ENCODE results near the gene ITGB4. TPM values are rescaled to one million over a fixed set of nuclear protein-coding genes. Genes with fewer than 3 reads are reported as not detected.
A peak's percentile ranks its signal among the peaks of the same experiment; 100 is the strongest.

Gene ITGB4
- total and polyA plus RNA-seq, 2 of the 13 experiments (the other 11 are each of a cell fraction or from before 2014, with no cell fraction given): 6.9 to 14.5 TPM

DNA sequence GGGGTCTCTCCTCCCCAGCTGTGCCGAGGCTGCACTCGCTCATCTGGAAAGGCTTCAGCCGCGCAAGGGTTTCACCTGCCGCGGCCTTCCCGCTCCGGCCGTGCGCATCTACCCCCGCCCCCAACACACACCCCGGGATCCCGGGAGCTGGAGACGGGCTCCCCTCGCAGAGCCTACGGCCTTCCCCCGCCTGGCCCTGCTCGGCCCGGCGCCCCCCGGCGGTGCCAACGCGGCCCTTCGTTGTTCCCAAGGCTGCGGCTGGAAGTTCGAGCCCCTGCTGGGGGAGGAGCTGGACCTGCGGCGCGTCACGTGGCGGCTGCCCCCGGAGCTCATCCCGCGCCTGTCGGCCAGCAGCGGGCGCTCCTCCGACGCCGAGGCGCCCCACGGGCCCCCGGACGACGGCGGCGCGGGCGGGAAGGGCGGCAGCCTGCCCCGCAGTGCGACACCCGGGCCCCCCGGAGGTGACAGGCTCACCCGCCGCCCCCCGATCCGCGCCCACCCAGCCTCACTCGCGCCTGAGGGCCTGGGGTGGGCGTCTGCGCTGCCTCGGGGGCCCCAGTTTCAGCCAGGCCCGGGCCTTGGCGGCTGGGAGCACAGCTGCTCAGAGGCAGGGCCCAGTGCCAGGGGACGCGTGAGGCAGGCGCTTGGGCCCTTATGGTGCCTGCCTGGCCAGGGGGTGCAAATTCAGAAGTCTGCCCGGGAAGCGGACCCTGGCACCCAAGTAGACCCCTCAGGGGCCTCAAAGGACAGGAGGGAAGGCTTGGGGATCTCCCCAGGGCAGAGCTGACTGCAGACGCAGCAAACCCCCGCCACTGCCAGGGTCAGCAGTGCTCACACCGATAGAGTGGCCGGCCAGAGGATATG is 32.5 kb downstream of the ITGB4 start (continued):
- TF ChIP-seq, protein P1, sequence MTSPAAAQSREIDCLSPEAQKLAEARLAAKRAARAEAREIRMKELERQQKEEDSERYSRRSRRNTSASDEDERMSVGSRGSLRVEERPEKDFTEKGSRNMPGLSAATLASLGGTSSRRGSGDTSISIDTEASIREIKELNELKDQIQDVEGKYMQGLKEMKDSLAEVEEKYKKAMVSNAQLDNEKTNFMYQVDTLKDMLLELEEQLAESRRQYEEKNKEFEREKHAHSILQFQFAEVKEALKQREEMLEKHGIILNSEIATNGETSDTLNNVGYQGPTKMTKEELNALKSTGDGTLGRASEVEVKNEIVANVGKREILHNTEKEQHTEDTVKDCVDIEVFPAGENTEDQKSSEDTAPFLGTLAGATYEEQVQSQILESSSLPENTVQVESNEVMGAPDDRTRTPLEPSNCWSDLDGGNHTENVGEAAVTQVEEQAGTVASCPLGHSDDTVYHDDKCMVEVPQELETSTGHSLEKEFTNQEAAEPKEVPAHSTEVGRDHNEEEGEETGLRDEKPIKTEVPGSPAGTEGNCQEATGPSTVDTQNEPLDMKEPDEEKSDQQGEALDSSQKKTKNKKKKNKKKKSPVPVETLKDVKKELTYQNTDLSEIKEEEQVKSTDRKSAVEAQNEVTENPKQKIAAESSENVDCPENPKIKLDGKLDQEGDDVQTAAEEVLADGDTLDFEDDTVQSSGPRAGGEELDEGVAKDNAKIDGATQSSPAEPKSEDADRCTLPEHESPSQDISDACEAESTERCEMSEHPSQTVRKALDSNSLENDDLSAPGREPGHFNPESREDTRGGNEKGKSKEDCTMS (CRISPR knock-in tag; conservative IDR thresholded peaks at IDR 0.05): no peak
- TF ChIP-seq ZZZ3 (CRISPR knock-in tag; IDR thresholded peaks at IDR 0.05; ENCODE audit: borderline replicate concordance): peak; percentile 40; the same call in 1 of the 2 replicates
- TF ChIP-seq ZBTB20 (CRISPR knock-in tag; IDR thresholded peaks at IDR 0.05; ENCODE audit: borderline replicate concordance, low read depth): no peak
- TF ChIP-seq, protein P2, sequence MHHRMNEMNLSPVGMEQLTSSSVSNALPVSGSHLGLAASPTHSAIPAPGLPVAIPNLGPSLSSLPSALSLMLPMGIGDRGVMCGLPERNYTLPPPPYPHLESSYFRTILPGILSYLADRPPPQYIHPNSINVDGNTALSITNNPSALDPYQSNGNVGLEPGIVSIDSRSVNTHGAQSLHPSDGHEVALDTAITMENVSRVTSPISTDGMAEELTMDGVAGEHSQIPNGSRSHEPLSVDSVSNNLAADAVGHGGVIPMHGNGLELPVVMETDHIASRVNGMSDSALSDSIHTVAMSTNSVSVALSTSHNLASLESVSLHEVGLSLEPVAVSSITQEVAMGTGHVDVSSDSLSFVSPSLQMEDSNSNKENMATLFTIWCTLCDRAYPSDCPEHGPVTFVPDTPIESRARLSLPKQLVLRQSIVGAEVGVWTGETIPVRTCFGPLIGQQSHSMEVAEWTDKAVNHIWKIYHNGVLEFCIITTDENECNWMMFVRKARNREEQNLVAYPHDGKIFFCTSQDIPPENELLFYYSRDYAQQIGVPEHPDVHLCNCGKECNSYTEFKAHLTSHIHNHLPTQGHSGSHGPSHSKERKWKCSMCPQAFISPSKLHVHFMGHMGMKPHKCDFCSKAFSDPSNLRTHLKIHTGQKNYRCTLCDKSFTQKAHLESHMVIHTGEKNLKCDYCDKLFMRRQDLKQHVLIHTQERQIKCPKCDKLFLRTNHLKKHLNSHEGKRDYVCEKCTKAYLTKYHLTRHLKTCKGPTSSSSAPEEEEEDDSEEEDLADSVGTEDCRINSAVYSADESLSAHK (CRISPR knock-in tag; IDR thresholded peaks at IDR 0.05; ENCODE audit: borderline replicate concordance): no peak
- TF ChIP-seq CREB1 (IDR thresholded peaks at IDR 0.05): no peak
- no peak for TF ChIP-seq CREB1 (CRISPR knock-in tag; IDR thresholded peaks at IDR 0.05)
- TF ChIP-seq SAP130 (CRISPR knock-in tag; IDR thresholded peaks at IDR 0.05; ENCODE audit: low read depth): peak; percentile 58
- TF ChIP-seq ZNF30 (CRISPR knock-in tag; IDR thresholded peaks at IDR 0.05): no peak
- peak; percentile 53; the same call in 1 of the 2 replicates for TF ChIP-seq RARA (CRISPR knock-in tag; IDR thresholded peaks at IDR 0.05)
- no peak; the same call in 1 of the 2 replicates for TF ChIP-seq JUND (CRISPR knock-in tag; IDR thresholded peaks at IDR 0.05)
- TF ChIP-seq ZNF501 (CRISPR knock-in tag; IDR thresholded peaks at IDR 0.05): peak; percentile 27; the same call in 1 of the 2 replicates
- TF ChIP-seq HNRNPLL (IDR thresholded peaks at IDR 0.05; ENCODE audit: low read depth, low read length, poor library complexity, severe bottlenecking): peak; percentile 36
- TF ChIP-seq ZNF333 (CRISPR knock-in tag; IDR thresholded peaks at IDR 0.05; ENCODE audit: borderline replicate concordance): peak; percentile 67; the same call in 1 of the 2 replicates
- peak; percentile 51 for TF ChIP-seq DMAP1 (CRISPR knock-in tag; IDR thresholded peaks at IDR 0.05)
- TF ChIP-seq, protein P3, sequence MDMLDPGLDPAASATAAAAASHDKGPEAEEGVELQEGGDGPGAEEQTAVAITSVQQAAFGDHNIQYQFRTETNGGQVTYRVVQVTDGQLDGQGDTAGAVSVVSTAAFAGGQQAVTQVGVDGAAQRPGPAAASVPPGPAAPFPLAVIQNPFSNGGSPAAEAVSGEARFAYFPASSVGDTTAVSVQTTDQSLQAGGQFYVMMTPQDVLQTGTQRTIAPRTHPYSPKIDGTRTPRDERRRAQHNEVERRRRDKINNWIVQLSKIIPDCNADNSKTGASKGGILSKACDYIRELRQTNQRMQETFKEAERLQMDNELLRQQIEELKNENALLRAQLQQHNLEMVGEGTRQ (IDR thresholded peaks at IDR 0.05; ENCODE audit: low read depth, low read length): peak; percentile 89
- TF ChIP-seq, protein P3 (CRISPR knock-in tag; IDR thresholded peaks at IDR 0.05; ENCODE audit: borderline replicate concordance): peak; percentile 84; the same call in 1 of the 2 replicates
- TF ChIP-seq, protein P4, sequence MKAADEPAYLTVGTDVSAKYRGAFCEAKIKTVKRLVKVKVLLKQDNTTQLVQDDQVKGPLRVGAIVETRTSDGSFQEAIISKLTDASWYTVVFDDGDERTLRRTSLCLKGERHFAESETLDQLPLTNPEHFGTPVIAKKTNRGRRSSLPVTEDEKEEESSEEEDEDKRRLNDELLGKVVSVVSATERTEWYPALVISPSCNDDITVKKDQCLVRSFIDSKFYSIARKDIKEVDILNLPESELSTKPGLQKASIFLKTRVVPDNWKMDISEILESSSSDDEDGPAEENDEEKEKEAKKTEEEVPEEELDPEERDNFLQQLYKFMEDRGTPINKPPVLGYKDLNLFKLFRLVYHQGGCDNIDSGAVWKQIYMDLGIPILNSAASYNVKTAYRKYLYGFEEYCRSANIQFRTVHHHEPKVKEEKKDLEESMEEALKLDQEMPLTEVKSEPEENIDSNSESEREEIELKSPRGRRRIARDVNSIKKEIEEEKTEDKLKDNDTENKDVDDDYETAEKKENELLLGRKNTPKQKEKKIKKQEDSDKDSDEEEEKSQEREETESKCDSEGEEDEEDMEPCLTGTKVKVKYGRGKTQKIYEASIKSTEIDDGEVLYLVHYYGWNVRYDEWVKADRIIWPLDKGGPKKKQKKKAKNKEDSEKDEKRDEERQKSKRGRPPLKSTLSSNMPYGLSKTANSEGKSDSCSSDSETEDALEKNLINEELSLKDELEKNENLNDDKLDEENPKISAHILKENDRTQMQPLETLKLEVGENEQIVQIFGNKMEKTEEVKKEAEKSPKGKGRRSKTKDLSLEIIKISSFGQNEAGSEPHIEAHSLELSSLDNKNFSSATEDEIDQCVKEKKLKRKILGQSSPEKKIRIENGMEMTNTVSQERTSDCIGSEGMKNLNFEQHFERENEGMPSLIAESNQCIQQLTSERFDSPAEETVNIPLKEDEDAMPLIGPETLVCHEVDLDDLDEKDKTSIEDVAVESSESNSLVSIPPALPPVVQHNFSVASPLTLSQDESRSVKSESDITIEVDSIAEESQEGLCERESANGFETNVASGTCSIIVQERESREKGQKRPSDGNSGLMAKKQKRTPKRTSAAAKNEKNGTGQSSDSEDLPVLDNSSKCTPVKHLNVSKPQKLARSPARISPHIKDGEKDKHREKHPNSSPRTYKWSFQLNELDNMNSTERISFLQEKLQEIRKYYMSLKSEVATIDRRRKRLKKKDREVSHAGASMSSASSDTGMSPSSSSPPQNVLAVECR (CRISPR knock-in tag; IDR thresholded peaks at IDR 0.05; ENCODE audit: borderline replicate concordance): peak; percentile 48
